ENCODE measurements around the gene LPCAT2. TPM values are rescaled to one million over a fixed set of nuclear protein-coding genes. Genes with fewer than 3 reads are reported as not detected.

Gene LPCAT2
- total and polyA plus RNA-seq, 2 donors: 12.4 to 60.4 TPM

GRCh38 chr16:55489956-55490265, 19.0 kb upstream of the LPCAT2 start:
- DNase-seq (ENCODE audit: extremely low spot score): no peak
- Histone ChIP-seq H3K27ac (ENCODE audit: low read depth) (no peak overlapping the region), H3K36me3 (ENCODE audit: insufficient read depth) (no peaks in the 10 kb centered on the region), H3K4me3 (ENCODE audit: low read depth, low read length) (no peak overlapping the region), H3K4me1 (ENCODE audit: insufficient read depth) (no peaks in the 10 kb centered on the region)
- WGBS: 99% methylated on average over 2 of the region's 2 CpGs

GRCh38 chr16:55490301-55490700, 18.6 kb upstream of the LPCAT2 start:
- no peaks in the 10 kb centered on the region for H3K4me1 ChIP-seq (ENCODE audit: insufficient read depth)
- 92% methylated on average over 2 of the region's 2 CpGs for WGBS
- no peak for DNase-seq (ENCODE audit: extremely low spot score)
- no peak overlapping the region for H3K27ac ChIP-seq (ENCODE audit: low read depth)
- no peaks in the 10 kb centered on the region for H3K36me3 ChIP-seq (ENCODE audit: insufficient read depth)
- H3K4me3 ChIP-seq (ENCODE audit: low read depth, low read length): no peak overlapping the region

GRCh38 chr16:55491691-55492090, 17.2 kb upstream of the LPCAT2 start:
- Histone ChIP-seq H3K36me3 (ENCODE audit: insufficient read depth) (no peaks in the 10 kb centered on the region), H3K27ac (ENCODE audit: low read depth) (no peak overlapping the region), H3K4me3 (ENCODE audit: low read depth, low read length) (no peak overlapping the region), H3K4me1 (ENCODE audit: insufficient read depth) (no peaks in the 10 kb centered on the region)
- 74% methylated on average over 7 of the region's 7 CpGs for WGBS
- DNase-seq (ENCODE audit: extremely low spot score): no peak

GRCh38 chr16:55492756-55493380, 16.0 kb upstream of the LPCAT2 start:
- H3K4me3 ChIP-seq (ENCODE audit: low read depth, low read length): no peak overlapping the region
- H3K36me3 ChIP-seq (ENCODE audit: insufficient read depth): no peaks in the 10 kb centered on the region
- 90% methylated on average over 10 of the region's 10 CpGs for WGBS
- DNase-seq (ENCODE audit: extremely low spot score): no peak
- H3K4me1 ChIP-seq (ENCODE audit: insufficient read depth): no peaks in the 10 kb centered on the region
- no peak overlapping the region for H3K27ac ChIP-seq (ENCODE audit: low read depth)

GRCh38 chr16:55494994-55495421, 13.9 kb upstream of the LPCAT2 start:
- Histone ChIP-seq H3K4me1 (ENCODE audit: insufficient read depth) (no peaks in the 10 kb centered on the region), H3K4me3 (ENCODE audit: low read depth, low read length) (no peak overlapping the region), H3K36me3 (ENCODE audit: insufficient read depth) (no peaks in the 10 kb centered on the region), H3K27ac (ENCODE audit: low read depth) (no peak overlapping the region)
- WGBS: 18% methylated on average over 3 of the region's 3 CpGs
- peak; percentile 72 for DNase-seq (ENCODE audit: extremely low spot score)

- DNase-seq (ENCODE audit: extremely low spot score): no peak
- Histone ChIP-seq H3K36me3 (ENCODE audit: insufficient read depth) (no peaks in the 10 kb centered on the region), H3K4me3 (ENCODE audit: low read depth, low read length) (no peak overlapping the region), H3K27ac (ENCODE audit: low read depth) (no peak overlapping the region), H3K4me1 (ENCODE audit: insufficient read depth) (no peaks in the 10 kb centered on the region)
- WGBS: 70% methylated on average over 7 of the region's 7 CpGs
These were observed 13.1 kb upstream of the LPCAT2 start for GRCh38 chr16:55495616-55496289.

GRCh38 chr16:55496509-55497145, 12.2 kb upstream of the LPCAT2 start:
- no peaks in the 10 kb centered on the region for H3K36me3 ChIP-seq (ENCODE audit: insufficient read depth)
- DNase-seq (ENCODE audit: extremely low spot score): no peak
- no peaks in the 10 kb centered on the region for H3K4me1 ChIP-seq (ENCODE audit: insufficient read depth)
- WGBS: 78% methylated on average over 8 of the region's 8 CpGs
- no peak overlapping the region for H3K4me3 ChIP-seq (ENCODE audit: low read depth, low read length)
- no peak overlapping the region for H3K27ac ChIP-seq (ENCODE audit: low read depth)

GRCh38 chr16:55497558-55497957, 11.3 kb upstream of the LPCAT2 start:
- H3K27ac ChIP-seq (ENCODE audit: low read depth): no peak overlapping the region
- no peaks in the 10 kb centered on the region for H3K36me3 ChIP-seq (ENCODE audit: insufficient read depth)
- H3K4me3 ChIP-seq (ENCODE audit: low read depth, low read length): no peak overlapping the region
- no peak for DNase-seq (ENCODE audit: extremely low spot score)
- 85% methylated on average over 5 of the region's 5 CpGs for WGBS
- no peaks in the 10 kb centered on the region for H3K4me1 ChIP-seq (ENCODE audit: insufficient read depth)

GRCh38 chr16:55498101-55498500, 10.8 kb upstream of the LPCAT2 start:
- 89% methylated on average over 6 of the region's 6 CpGs for WGBS
- no peak for DNase-seq (ENCODE audit: extremely low spot score)
- no peaks in the 10 kb centered on the region for H3K4me1 ChIP-seq (ENCODE audit: insufficient read depth)
- no peaks in the 10 kb centered on the region for H3K36me3 ChIP-seq (ENCODE audit: insufficient read depth)
- no peak overlapping the region for H3K4me3 ChIP-seq (ENCODE audit: low read depth, low read length)
- H3K27ac ChIP-seq (ENCODE audit: low read depth): no peak overlapping the region

- no peaks in the 10 kb centered on the region for H3K4me1 ChIP-seq (ENCODE audit: insufficient read depth)
- no peak overlapping the region for H3K4me3 ChIP-seq (ENCODE audit: low read depth, low read length)
- 52% methylated on average over 3 of the region's 3 CpGs for WGBS
- H3K36me3 ChIP-seq (ENCODE audit: insufficient read depth): no peaks in the 10 kb centered on the region
- no peak for DNase-seq (ENCODE audit: extremely low spot score)
- H3K27ac ChIP-seq (ENCODE audit: low read depth): no peak overlapping the region
These were observed 9.6 kb upstream of the LPCAT2 start for GRCh38 chr16:55499281-55499680.

GRCh38 chr16:55499951-55500529, 8.8 kb upstream of the LPCAT2 start:
- Histone ChIP-seq H3K36me3 (ENCODE audit: insufficient read depth) (no peaks in the 10 kb centered on the region), H3K4me3 (ENCODE audit: low read depth, low read length) (no peak overlapping the region), H3K4me1 (ENCODE audit: insufficient read depth) (no peaks in the 10 kb centered on the region), H3K27ac (ENCODE audit: low read depth) (no peak overlapping the region)
- DNase-seq (ENCODE audit: extremely low spot score): no peak
- WGBS: 68% methylated on average over 10 of the region's 10 CpGs

GRCh38 chr16:55500530-55501011, 8.3 kb upstream of the LPCAT2 start:
- H3K4me3 ChIP-seq (ENCODE audit: low read depth, low read length): no peak overlapping the region
- H3K36me3 ChIP-seq (ENCODE audit: insufficient read depth): no peaks in the 10 kb centered on the region
- no peak overlapping the region for H3K27ac ChIP-seq (ENCODE audit: low read depth)
- 23% methylated on average over 3 of the region's 3 CpGs for WGBS
- peak; percentile 18 for DNase-seq (ENCODE audit: extremely low spot score)
- no peaks in the 10 kb centered on the region for H3K4me1 ChIP-seq (ENCODE audit: insufficient read depth)

- Histone ChIP-seq H3K27ac (ENCODE audit: low read depth) (no peak overlapping the region), H3K4me1 (ENCODE audit: insufficient read depth) (no peaks in the 10 kb centered on the region), H3K4me3 (ENCODE audit: low read depth, low read length) (no peak overlapping the region), H3K36me3 (ENCODE audit: insufficient read depth) (no peaks in the 10 kb centered on the region)
- DNase-seq (ENCODE audit: extremely low spot score): no peak
- 77% methylated on average over 9 of the region's 9 CpGs for WGBS
These were observed 7.1 kb upstream of the LPCAT2 start for GRCh38 chr16:55501549-55502322.
